Activated B cell treated with CpG ODN at 0.5 μM for 24 hours (primary cell): Measurements from ENCODE around the gene PTPA. TPM values are rescaled to one million over a fixed set of nuclear protein-coding genes. Genes with fewer than 3 reads are reported as not detected.

Source experiments
- ATAC-seq: fragments of 200-7000 bp; cut with Tn5 transposase; one replicate; pipeline ENCODE4 v1.10.0; 2021; ENCODE audit warnings: low read depth, mild to moderate bottlenecking, moderate library complexity
- CTCF ChIA-PET: fragments of 350-600 bp; sonication (Branson Sonifier 250); formaldehyde crosslinking; loops from one replicate; lab custom pipeline; 2021; ENCODE audit warnings: antibody characterized with exemption; lab: Charles Lee
- POLR2A ChIA-PET: fragments of 350-600 bp; sonication (Branson Sonifier 250); formaldehyde crosslinking; loops from one replicate; lab custom pipeline; 2021; ENCODE audit warnings: antibody characterized with exemption; lab: Charles Lee
- DNase-seq: peaks from one replicate; pipeline ENCODE4 v3.0.0; 2022
- H3K27ac Mint-ChIP-seq: one replicate; pipeline ENCODE4 v1.8.0; 2020; ENCODE audit warnings: mixed read lengths
- H3K27me3 Mint-ChIP-seq: one replicate; pipeline ENCODE4 v1.8.0; 2021; ENCODE audit warnings: mixed read lengths
- H3K36me3 Mint-ChIP-seq: one replicate; pipeline ENCODE4 v1.8.0; 2021; ENCODE audit warnings: low read depth, mixed read lengths
- H3K4me1 Mint-ChIP-seq: one replicate; pipeline ENCODE4 v1.8.0; 2021; ENCODE audit warnings: mixed read lengths
- H3K4me3 Mint-ChIP-seq: one replicate; pipeline ENCODE4 v1.8.0; 2020; ENCODE audit warnings: mild to moderate bottlenecking, mixed read lengths
- H3K9me3 Mint-ChIP-seq: one replicate; pipeline ENCODE4 v1.8.0; 2020; ENCODE audit warnings: mixed read lengths
- CTCF ChIP-seq: fragments of 200-600 bp; IDR thresholded peaks from one replicate; pipeline ENCODE4 v1.8.0; 2022; ENCODE audit warnings: antibody characterized with exemption, mild to moderate bottlenecking
- intact Hi-C: fragments of 100-400 bp; cut with micrococcal nuclease; formaldehyde crosslinking; loops from one replicate; pipeline ENCODE4 v1.15.1; 2024
- total RNA-seq: library from RNA; stranded (reverse); gene quantifications from 2 replicates; pipeline ENCODE4 v1.2.3, GENCODE V29; 2022

PTPA gene
- total RNA-seq, 1 donor from 2014 or later: 67.2 TPM

DNA sequence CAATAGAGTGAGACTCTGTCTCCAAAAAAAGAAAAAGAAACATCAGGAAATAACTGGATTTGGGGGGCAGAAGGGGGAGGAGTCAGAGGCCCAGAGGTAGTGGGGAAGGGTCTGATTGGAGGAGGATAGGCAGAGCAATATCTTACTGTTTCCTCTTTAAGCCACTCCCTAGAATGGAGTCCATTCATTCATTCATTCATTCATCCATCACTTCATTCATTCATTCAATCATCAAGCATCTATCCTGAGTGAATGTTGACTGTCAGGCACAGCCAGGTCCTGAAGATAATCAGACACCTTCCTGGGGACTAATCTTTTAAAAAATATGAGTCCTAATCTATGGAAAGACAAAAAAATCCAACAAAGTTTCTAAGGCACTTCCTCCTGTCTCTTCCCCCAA lies 54.0 kb downstream of the PTPA start:
- no peaks in the 10 kb centered on the region for H3K9me3 Mint-ChIP-seq
- CTCF ChIA-PET: interaction anchor here (1.5 to 2.3 kb wide), 2 partner anchors 22 to 23 kb away, joined by 3 to 5 read pairs; no protein-coding TSS in a partner anchor
- H3K4me1 Mint-ChIP-seq: peaks cover 10% of the 10 kb centered on the region
- no peak for DNase-seq
- POLR2A ChIA-PET: no interaction called here
- TF ChIP-seq CTCF: no peak
- no peak overlapping the region for H3K27ac Mint-ChIP-seq
- peaks cover 2% of the 10 kb centered on the region for H3K27me3 Mint-ChIP-seq
- no peaks in the 10 kb centered on the region for H3K36me3 Mint-ChIP-seq
- intact Hi-C loops: no loop called here
- ATAC-seq: no peak
- H3K4me3 Mint-ChIP-seq: no peak overlapping the region

DNA sequence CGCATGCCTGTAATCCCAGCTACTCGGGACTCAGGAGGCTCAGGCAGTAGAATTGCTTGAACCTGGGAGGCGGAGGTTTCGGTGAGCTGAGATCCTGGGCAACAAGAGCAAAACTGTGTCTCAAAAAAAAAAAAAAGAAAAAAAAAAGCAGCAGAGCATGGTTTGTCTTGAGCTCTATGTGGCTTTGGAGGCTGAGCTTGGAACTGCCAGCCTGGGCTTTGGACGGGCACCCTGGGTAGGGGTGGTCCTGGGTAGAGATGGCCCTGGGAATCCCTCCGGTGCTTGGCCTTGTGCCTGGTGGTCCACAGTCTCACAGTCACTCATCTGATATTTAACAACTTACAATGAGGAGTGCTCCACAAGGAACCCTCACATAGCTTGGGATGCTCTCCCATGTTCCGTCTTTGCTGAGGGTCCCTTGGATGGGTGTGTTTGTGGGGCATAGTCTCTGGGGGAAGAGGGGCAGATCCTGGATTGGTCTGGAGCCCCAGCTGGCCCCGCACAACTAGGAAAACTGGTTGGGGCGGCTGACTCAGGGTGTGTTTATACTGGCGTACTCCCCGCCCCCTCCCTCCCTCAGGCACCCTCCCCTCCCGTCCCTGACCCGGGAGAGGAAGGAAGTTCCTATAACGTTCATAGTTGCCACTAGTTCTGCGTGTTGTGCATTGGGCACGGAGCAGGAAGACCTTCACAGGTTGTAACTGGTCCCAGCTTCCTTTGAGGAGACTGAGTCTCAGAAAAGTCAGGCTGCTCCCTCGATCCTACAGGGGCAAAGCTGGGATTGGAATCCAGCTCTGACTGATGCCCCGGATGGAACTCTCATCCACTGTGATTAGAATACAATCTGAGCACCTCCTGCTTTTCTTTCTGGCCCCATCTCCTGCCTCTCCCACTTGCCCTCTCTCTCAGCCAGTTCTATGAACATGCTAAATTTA lies 55.7 kb downstream of the PTPA start:
- CTCF ChIA-PET: interaction anchor here (1.1 to 2.3 kb wide), 4 partner anchors 8 to 458 kb away, joined by 3 to 5 read pairs (median 3); no protein-coding TSS in a partner anchor
- no peak for TF ChIP-seq CTCF
- peaks cover 10% of the 10 kb centered on the region for H3K4me1 Mint-ChIP-seq

GRCh38 chr9:129170229-129170628 lies 59.0 kb downstream of the PTPA start:
- H3K4me1 Mint-ChIP-seq: peaks cover 19% of the 10 kb centered on the region
- H3K36me3 Mint-ChIP-seq: no peaks in the 10 kb centered on the region
- intact Hi-C loops: loop anchor here (10.0 kb wide), 1 partner anchor 245 kb away; no protein-coding TSS in a partner anchor
- peaks cover 15% of the 10 kb centered on the region for H3K27me3 Mint-ChIP-seq
- no peak overlapping the region for H3K4me3 Mint-ChIP-seq
- no peak overlapping the region for H3K27ac Mint-ChIP-seq
- no peak for TF ChIP-seq CTCF
- DNase-seq: no peak
- H3K9me3 Mint-ChIP-seq: no peaks in the 10 kb centered on the region
- ATAC-seq: no peak
- ChIA-PET POLR2A (interaction anchor here (0.6 to 1.0 kb wide), 3 partner anchors 27 to 30 kb away, joined by 3 read pairs; no protein-coding TSS in a partner anchor), CTCF (interaction anchor here (1.4 kb wide), 2 partner anchors 27 to 30 kb away, joined by 4 read pairs; no protein-coding TSS in a partner anchor)

More for the DNA sequence above, 55.7 kb downstream of the PTPA start:
- Mint-ChIP-seq H3K9me3 (no peaks in the 10 kb centered on the region), H3K27ac (no peak overlapping the region), H3K4me3 (peak overlapping the region; percentile 28), H3K27me3 (peaks cover 3% of the 10 kb centered on the region), H3K36me3 (no peaks in the 10 kb centered on the region)
- ATAC-seq: no peak
- POLR2A ChIA-PET: interaction anchor here (0.7 kb wide), 3 partner anchors 25 to 529 kb away, joined by 3 to 5 read pairs (median 4); no protein-coding TSS in a partner anchor
- intact Hi-C loops: no loop called here
- DNase-seq: no peak

GRCh38 chr9:129171993-129172751 lies 61.0 kb downstream of the PTPA start:
- DNase-seq: no peak
- POLR2A ChIA-PET: interaction anchor here (0.5 to 1.0 kb wide), 3 partner anchors 29 to 1407 kb away, joined by 3 to 5 read pairs (median 4); partner anchors contain the start of gene FUBP3
- no peak for TF ChIP-seq CTCF
- Mint-ChIP-seq H3K27me3 (peaks cover 15% of the 10 kb centered on the region), H3K4me1 (peaks cover 25% of the 10 kb centered on the region), H3K9me3 (no peaks in the 10 kb centered on the region), H3K27ac (no peak overlapping the region), H3K36me3 (no peaks in the 10 kb centered on the region), H3K4me3 (no peak overlapping the region)
- ATAC-seq: no peak
- CTCF ChIA-PET: interaction anchor here (0.7 to 4.9 kb wide), 10 partner anchors 10 to 452 kb away, joined by 3 to 84 read pairs (median 4); partner anchors contain the start of gene NTMT1
- intact Hi-C loops: loop anchor here (10.0 kb wide), 1 partner anchor 243 kb away; no protein-coding TSS in a partner anchor
